ENCODE results near the gene ATP13A5.

Gene ATP13A5

GRCh38 chr3:193378706-193379105 is at the start of gene ATP13A5:
Gene ATP13A5, minus strand, starts transcription at chr3:193378753. Its CDS starts 28 bp downstream, at chr3:193378725.
- no peak for DNase-seq (ENCODE audit: low read depth in 4 of 4, low spot score in 1 of 4)

GRCh38 chr3:193418576-193419373 is 40.2 kb upstream of the ATP13A5 start:
- no peak for DNase-seq (ENCODE audit: low read depth in 4 of 4, low spot score in 1 of 4)

- DNase-seq (ENCODE audit: low read depth in 4 of 4, low spot score in 1 of 4) = no peak
Measured at GRCh38 chr3:193416629-193417028, 38.1 kb upstream of the ATP13A5 start.

GRCh38 chr3:193407688-193408087 is 29.1 kb upstream of the ATP13A5 start:
- DNase-seq (ENCODE audit: low read depth in 4 of 4, low spot score in 1 of 4) = no peak

GRCh38 chr3:193407112-193407511 is 28.6 kb upstream of the ATP13A5 start:
- DNase-seq (ENCODE audit: low read depth in 4 of 4, low spot score in 1 of 4) = no peak

- DNase-seq (ENCODE audit: low read depth in 4 of 4, low spot score in 1 of 4) = no peak
Measured at GRCh38 chr3:193403307-193403706, 24.8 kb upstream of the ATP13A5 start.

GRCh38 chr3:193400304-193400703 is 21.8 kb upstream of the ATP13A5 start:
- DNase-seq (ENCODE audit: low read depth in 4 of 4, low spot score in 1 of 4) = no peak

GRCh38 chr3:193396451-193397244 is 18.1 kb upstream of the ATP13A5 start:
- DNase-seq (ENCODE audit: low read depth in 4 of 4, low spot score in 1 of 4) = no peak

GRCh38 chr3:193391902-193392301 is 13.3 kb upstream of the ATP13A5 start:
- DNase-seq (ENCODE audit: low read depth in 4 of 4, low spot score in 1 of 4) = no peak

GRCh38 chr3:193389335-193389734 is 10.8 kb upstream of the ATP13A5 start:
- no peak for DNase-seq (ENCODE audit: low read depth in 4 of 4, low spot score in 1 of 4)

GRCh38 chr3:193388361-193388760 is 9.8 kb upstream of the ATP13A5 start:
- DNase-seq (ENCODE audit: low read depth in 4 of 4, low spot score in 1 of 4) = no peak

GRCh38 chr3:193387596-193387995 is 9.0 kb upstream of the ATP13A5 start:
- no peak for DNase-seq (ENCODE audit: low read depth in 4 of 4, low spot score in 1 of 4)

- no peak for DNase-seq (ENCODE audit: low read depth in 4 of 4, low spot score in 1 of 4)
Measured at GRCh38 chr3:193377591-193377990, 962 bp downstream of the ATP13A5 start.

GRCh38 chr3:193375614-193376013 is 2.9 kb downstream of the ATP13A5 start:
- no peak for DNase-seq (ENCODE audit: low read depth in 4 of 4, low spot score in 1 of 4)

GRCh38 chr3:193372783-193373182 is 5.8 kb downstream of the ATP13A5 start:
- DNase-seq (ENCODE audit: low read depth in 4 of 4, low spot score in 1 of 4) = no peak

GRCh38 chr3:193367868-193368267 is 10.7 kb downstream of the ATP13A5 start:
- DNase-seq (ENCODE audit: low read depth in 4 of 4, low spot score in 1 of 4) = no peak

GRCh38 chr3:193357291-193357690 is 21.3 kb downstream of the ATP13A5 start:
- DNase-seq (ENCODE audit: low read depth in 4 of 4, low spot score in 1 of 4) = no peak

- DNase-seq (ENCODE audit: low read depth in 4 of 4, low spot score in 1 of 4) = no peak
Measured at GRCh38 chr3:193354423-193354822, 24.1 kb downstream of the ATP13A5 start.

GRCh38 chr3:193350744-193351143 is 27.8 kb downstream of the ATP13A5 start:
- no peak for DNase-seq (ENCODE audit: low read depth in 4 of 4, low spot score in 1 of 4)

- no peak for DNase-seq (ENCODE audit: low read depth in 4 of 4, low spot score in 1 of 4)
Measured at GRCh38 chr3:193348686-193349085, 29.9 kb downstream of the ATP13A5 start.

GRCh38 chr3:193347521-193348501 is 30.7 kb downstream of the ATP13A5 start:
- DNase-seq (ENCODE audit: low read depth in 4 of 4, low spot score in 1 of 4) = no peak

Data from stimulated activated CD4-positive, alpha-beta T cell treated with anti-CD3 and anti-CD28 coated beads, Interleukin-1b, Interleukin-23, amount 100 ng/mL, for 24 hours (primary cell).